ENCODE measurements around the gene ADAMTS10. TPM values are rescaled to one million over a fixed set of nuclear protein-coding genes. Genes with fewer than 3 reads are reported as not detected.

ADAMTS10 gene
- total RNA-seq, 2 experiments from 2014 or later = 67.5 to 72.9 TPM

DNA sequence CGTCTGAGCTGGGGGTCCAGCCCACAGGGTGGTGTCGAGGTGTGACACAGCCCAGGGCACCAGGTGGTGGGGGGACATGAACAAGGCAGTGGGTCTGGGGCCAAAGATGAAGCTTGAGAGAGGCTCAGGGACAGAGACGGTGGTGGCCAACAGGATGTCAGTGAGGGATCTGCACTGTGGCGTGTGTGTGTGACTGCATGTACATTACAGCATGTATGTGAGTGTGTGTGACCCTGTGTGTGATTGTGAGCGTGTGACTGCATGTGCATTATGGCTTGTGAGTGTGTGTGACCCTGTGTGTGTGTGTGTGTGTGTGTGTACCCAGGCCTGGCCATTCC, 1.6 kb downstream of the ADAMTS10 start:
- Mint-ChIP-seq H3K9me3 (no peaks in the 10 kb centered on the region), H3K4me1 (ENCODE audit: low read depth) (peaks cover 47% of the 10 kb centered on the region), H3K36me3 (ENCODE audit: low read depth) (peaks cover 50% of the 10 kb centered on the region), H3K27ac (peak overlapping the region; percentile 63), H3K4me3 (peak overlapping the region; percentile 89), H3K27me3 (no peaks in the 10 kb centered on the region)
- Histone ChIP-seq H3K4me3 (ENCODE audit: low read length) (peak overlapping the region; percentile 75), H3K9me3 (ENCODE audit: control insufficient read depth in 1 of 2, insufficient read depth in 1 of 2, low read length in 2 of 2) (peaks cover 8 to 15% of the 10 kb centered on the region in 2 experiments), H3K27ac (ENCODE audit: low read depth in 1 of 2, low read length in 2 of 2) (no peak overlapping the region), H3K27me3 (ENCODE audit: control insufficient read depth in 1 of 2, insufficient read depth in 2 of 2, low read length in 2 of 2) (no peaks in the 10 kb centered on the region), H3K4me1 (ENCODE audit: insufficient read depth, low read length) (peaks cover 34% of the 10 kb centered on the region), H3K36me3 (ENCODE audit: insufficient read depth, low read length) (peaks cover 9% of the 10 kb centered on the region)
- intact Hi-C loops (cut with DNase I, micrococcal nuclease) = loop anchor here in 1 of 2 experiments (2.0 kb wide), 1 partner anchor 220 kb away; no protein-coding TSS in a partner anchor
- DNase-seq (peak in 1 of 14 experiments; percentile 15), ATAC-seq (ENCODE audit: poor library complexity) (no peak)
- TF ChIP-seq, protein P1, sequence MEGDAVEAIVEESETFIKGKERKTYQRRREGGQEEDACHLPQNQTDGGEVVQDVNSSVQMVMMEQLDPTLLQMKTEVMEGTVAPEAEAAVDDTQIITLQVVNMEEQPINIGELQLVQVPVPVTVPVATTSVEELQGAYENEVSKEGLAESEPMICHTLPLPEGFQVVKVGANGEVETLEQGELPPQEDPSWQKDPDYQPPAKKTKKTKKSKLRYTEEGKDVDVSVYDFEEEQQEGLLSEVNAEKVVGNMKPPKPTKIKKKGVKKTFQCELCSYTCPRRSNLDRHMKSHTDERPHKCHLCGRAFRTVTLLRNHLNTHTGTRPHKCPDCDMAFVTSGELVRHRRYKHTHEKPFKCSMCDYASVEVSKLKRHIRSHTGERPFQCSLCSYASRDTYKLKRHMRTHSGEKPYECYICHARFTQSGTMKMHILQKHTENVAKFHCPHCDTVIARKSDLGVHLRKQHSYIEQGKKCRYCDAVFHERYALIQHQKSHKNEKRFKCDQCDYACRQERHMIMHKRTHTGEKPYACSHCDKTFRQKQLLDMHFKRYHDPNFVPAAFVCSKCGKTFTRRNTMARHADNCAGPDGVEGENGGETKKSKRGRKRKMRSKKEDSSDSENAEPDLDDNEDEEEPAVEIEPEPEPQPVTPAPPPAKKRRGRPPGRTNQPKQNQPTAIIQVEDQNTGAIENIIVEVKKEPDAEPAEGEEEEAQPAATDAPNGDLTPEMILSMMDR (IDR thresholded peaks at IDR 0.05) = no peak
- ChIA-PET CTCF (no interaction called here), POLR2A (no interaction called here)

DNA sequence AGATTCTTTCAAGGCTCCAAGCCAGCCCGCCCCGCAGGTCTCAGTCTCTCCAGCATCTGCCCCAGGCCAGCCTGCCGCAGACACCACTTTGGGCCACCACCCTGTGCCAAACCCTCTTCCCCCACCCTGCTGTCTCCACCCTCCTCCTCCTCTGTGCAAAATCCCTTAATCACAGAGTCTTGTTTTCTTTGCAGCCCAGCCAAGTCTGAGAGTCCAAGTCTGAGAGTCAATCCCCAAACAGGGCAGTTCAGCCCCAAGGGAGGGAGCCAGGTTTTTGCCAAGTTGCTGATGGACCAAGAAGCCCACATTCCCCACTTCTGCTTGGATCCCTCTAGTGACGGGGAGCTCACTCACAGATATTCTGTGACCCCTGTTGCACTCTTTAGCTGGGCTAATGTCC, 3.1 kb downstream of the ADAMTS10 start:
- Mint-ChIP-seq H3K27ac (peak overlapping the region; percentile 2), H3K4me1 (ENCODE audit: low read depth) (peaks cover 41% of the 10 kb centered on the region), H3K27me3 (no peaks in the 10 kb centered on the region), H3K9me3 (no peaks in the 10 kb centered on the region), H3K4me3 (peak overlapping the region; percentile 17), H3K36me3 (ENCODE audit: low read depth) (peaks cover 56% of the 10 kb centered on the region)
- ChIA-PET CTCF (no interaction called here), POLR2A (no interaction called here)
- DNase-seq (no peak), ATAC-seq (ENCODE audit: poor library complexity) (no peak)
- TF ChIP-seq, protein P1 (IDR thresholded peaks at IDR 0.05) = no peak
- Histone ChIP-seq H3K4me3 (ENCODE audit: low read length) (no peak overlapping the region), H3K27me3 (ENCODE audit: control insufficient read depth in 1 of 2, insufficient read depth in 2 of 2, low read length in 2 of 2) (no peaks in the 10 kb centered on the region), H3K9me3 (ENCODE audit: control insufficient read depth in 1 of 2, insufficient read depth in 1 of 2, low read length in 2 of 2) (peaks cover 8 to 15% of the 10 kb centered on the region in 2 experiments), H3K36me3 (ENCODE audit: insufficient read depth, low read length) (peaks cover 12% of the 10 kb centered on the region), H3K27ac (ENCODE audit: low read depth in 1 of 2, low read length in 2 of 2) (no peak overlapping the region), H3K4me1 (ENCODE audit: insufficient read depth, low read length) (peaks cover 31% of the 10 kb centered on the region)
- intact Hi-C loops (cut with DNase I, micrococcal nuclease) = no loop called here

GRCh38 chr19:8605514-8605913, 5.0 kb downstream of the ADAMTS10 start:
- Mint-ChIP-seq H3K4me1 (ENCODE audit: low read depth) (peaks cover 30% of the 10 kb centered on the region), H3K36me3 (ENCODE audit: low read depth) (peaks cover 66% of the 10 kb centered on the region), H3K9me3 (no peaks in the 10 kb centered on the region), H3K4me3 (no peak overlapping the region), H3K27me3 (no peaks in the 10 kb centered on the region), H3K27ac (no peak overlapping the region)
- POLR2A ChIA-PET = interaction anchor here (0.6 kb wide), 1 partner anchor 12 kb away, joined by 3 read pairs; no protein-coding TSS in a partner anchor
- no peak for ATAC-seq (ENCODE audit: poor library complexity)
- Histone ChIP-seq H3K36me3 (ENCODE audit: insufficient read depth, low read length) (peaks cover 21% of the 10 kb centered on the region), H3K4me1 (ENCODE audit: insufficient read depth, low read length) (peaks cover 21% of the 10 kb centered on the region), H3K27ac (ENCODE audit: low read depth in 1 of 2, low read length in 2 of 2) (no peak overlapping the region), H3K27me3 (ENCODE audit: control insufficient read depth in 1 of 2, insufficient read depth in 2 of 2, low read length in 2 of 2) (no peaks in the 10 kb centered on the region), H3K9me3 (ENCODE audit: control insufficient read depth in 1 of 2, insufficient read depth in 1 of 2, low read length in 2 of 2) (peaks cover 8 to 15% of the 10 kb centered on the region in 2 experiments), H3K4me3 (ENCODE audit: low read length) (no peak overlapping the region)
- intact Hi-C loops (cut with DNase I, micrococcal nuclease) = no loop called here
- CTCF ChIA-PET = no interaction called here
- no peak for DNase-seq
- TF ChIP-seq, protein P1 (IDR thresholded peaks at IDR 0.05) = no peak

Data from CD4-positive, alpha-beta T cell (primary cell).